ENCODE measurements around the gene ALOX5AP. TPM values are rescaled to one million over a fixed set of nuclear protein-coding genes. Genes with fewer than 3 reads are reported as not detected.

ALOX5AP gene
- 1 to 10 TPM; 3.6 to 6.0 (median 4.8) TPM for polyA plus RNA-seq (ENCODE audit: insufficient read length in 3 of 3)

DNA sequence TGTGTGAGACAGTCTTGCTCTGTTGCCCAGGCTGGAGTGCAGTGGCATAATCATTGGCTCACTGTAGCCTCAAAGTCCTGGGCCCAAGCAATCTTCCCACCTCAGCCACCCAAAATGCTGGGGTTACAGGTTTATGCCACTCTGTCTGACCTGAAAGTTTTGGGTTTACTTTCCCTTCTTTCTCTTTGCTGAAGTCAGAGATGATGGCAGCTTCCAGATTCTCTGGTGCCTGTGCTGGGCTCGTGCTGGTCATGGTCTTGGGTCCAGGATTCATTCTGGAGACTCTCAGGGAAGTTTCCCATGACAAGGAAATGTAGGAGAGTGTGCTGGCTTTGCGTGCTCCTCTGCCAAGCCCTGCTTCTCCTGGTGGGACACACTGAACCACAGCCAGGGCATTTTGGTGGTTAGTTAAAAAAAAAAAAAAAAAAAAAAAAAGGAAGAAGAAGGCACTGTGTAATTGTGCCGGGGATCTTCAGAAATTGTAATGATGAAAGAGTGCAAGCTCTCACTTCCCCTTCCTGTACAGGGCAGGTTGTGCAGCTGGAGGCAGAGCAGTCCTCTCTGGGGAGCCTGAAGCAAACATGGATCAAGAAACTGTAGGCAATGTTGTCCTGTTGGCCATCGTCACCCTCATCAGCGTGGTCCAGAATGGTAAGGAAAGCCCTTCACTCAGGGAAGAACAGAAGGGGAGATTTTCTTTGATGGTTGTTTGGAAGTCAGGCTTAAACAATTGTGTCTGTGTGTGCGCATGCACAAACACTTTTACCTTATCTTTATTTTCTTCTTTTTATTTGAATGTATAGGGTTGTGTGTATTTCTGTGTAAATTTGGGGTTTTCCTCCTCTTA is at the start of gene ALOX5AP:
Gene ALOX5AP, plus strand, starts transcription at position 519 of the 847 bp plus-strand sequence. Its CDS starts 63 bp downstream, at position 582.
- no peak for DNase-seq (ENCODE audit: low read depth in 3 of 3, low spot score in 2 of 3)

DNA sequence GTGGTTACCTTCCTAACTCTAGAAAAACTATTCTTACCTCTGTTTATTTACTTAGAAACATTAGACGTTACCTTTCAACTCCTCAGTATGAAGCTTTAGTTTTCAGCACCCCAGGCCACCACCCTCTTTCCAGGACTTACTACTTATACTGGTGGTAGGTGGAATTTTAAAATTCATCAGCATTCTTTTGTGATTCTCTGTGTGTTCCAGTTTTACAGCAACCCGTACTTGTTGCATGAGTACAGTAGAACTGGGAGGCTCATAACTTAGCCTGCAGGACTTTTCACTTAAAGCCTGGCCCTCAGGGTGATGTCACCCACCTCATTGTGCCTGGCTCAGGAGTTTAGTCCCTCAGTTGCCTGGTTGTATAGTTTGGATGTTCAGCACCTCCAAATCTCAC is 49.4 kb upstream of the ALOX5AP start:
- no peak for DNase-seq (ENCODE audit: low read depth in 3 of 3, low spot score in 2 of 3)

DNA sequence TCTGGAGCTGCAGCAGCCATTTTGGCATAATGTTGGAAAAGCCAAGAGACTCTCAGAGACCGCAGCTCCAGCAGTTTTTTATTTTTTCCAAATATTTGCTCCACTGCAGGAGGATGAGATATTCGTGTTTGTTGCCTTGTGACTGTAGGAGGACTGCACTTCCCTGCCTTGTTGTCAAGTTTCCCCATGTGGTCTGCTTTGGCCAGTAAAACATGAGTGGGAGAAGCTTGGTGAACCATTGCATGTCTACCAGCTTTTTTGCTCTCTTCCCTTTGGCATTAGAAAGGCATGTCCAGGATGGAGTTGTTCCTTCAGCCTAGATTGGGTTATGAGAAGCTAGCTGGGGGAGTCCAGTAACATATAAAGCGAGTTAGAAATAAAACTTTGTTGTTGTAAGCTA is 47.7 kb upstream of the ALOX5AP start:
- DNase-seq (ENCODE audit: low read depth in 3 of 3, low spot score in 2 of 3): no peak

DNA sequence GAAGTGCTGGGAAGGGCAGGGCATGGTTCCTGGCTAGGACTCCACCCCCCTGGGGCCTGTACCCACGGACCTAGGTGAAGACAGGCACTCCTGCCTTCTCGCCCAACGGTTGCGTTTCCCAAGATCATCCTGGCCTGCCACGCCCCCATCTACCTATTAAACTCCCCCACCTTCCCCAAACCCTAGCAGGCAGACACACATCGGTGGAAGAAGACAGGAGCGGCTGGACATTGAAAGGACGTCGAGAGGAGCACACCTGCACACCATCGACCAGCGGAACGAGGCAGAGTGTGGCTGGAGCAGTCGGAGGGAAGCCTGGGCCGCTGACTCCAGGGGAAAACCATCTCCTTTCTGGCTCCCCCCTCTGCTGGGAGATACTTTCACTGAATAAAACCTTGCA is 45.6 kb upstream of the ALOX5AP start:
- no peak for DNase-seq (ENCODE audit: low read depth in 3 of 3, low spot score in 2 of 3)

DNA sequence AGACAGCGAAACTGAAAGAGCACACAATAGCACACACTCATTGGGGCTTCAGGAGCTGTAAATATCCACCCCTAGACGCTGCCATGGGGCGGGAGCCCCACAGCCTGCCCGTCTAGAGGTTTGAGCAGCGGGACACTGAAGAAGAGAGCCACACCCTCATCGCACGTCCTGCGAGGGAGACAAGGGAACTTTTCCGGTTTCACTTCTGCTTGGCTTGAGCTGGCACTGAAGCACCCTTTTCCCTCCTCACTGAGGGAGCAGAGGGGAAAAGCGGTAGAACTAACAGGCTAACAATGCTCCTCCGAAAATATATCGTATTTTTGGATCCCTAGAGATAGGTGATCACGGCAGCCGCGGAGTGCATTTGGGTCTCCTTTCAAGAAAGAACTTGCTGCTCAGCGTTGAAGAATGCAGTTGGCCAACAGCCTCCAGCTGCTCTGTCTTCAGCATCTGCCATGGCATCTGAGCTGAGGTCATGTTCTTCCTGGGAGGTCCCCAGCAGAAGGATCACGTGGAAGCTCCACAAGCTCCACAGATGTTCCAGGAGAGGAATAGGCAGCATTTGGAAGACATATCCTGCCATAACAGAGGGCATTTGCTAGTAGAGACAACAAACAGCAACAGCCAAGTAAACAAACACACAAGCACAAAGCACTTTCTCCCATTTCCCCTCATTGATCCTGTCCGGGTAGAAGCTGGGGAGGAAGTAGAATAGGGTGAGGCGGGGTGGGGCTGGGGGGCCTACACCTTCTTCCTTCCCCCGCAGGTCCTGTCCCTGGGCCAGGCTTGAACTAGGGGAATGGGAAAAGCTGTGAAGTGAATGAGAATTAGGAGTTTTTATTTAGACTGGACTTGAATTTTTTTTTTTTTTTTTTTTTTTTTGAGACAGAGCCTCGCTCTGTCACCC is 44.8 kb upstream of the ALOX5AP start:
- no peak for DNase-seq (ENCODE audit: low read depth in 3 of 3, low spot score in 2 of 3)

DNA sequence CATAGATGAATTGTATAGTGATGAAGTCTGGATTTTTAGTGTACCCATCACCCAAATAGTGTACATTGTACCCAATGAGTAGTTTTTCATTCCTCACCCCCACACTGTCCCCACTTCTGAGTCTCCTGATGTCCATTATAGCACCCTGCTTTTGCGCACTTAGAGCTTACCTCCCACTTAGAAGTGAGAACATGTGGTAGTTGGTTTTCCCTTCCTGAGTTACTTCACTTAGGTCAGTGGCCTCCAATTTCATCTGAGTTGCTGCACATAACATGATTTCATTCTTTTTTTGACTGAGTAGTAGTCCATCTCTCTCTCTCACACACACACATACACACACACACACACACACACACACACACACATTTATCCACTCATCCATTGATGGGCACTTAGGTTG is 43.2 kb upstream of the ALOX5AP start:
- DNase-seq (ENCODE audit: low read depth in 3 of 3, low spot score in 2 of 3): no peak

DNA sequence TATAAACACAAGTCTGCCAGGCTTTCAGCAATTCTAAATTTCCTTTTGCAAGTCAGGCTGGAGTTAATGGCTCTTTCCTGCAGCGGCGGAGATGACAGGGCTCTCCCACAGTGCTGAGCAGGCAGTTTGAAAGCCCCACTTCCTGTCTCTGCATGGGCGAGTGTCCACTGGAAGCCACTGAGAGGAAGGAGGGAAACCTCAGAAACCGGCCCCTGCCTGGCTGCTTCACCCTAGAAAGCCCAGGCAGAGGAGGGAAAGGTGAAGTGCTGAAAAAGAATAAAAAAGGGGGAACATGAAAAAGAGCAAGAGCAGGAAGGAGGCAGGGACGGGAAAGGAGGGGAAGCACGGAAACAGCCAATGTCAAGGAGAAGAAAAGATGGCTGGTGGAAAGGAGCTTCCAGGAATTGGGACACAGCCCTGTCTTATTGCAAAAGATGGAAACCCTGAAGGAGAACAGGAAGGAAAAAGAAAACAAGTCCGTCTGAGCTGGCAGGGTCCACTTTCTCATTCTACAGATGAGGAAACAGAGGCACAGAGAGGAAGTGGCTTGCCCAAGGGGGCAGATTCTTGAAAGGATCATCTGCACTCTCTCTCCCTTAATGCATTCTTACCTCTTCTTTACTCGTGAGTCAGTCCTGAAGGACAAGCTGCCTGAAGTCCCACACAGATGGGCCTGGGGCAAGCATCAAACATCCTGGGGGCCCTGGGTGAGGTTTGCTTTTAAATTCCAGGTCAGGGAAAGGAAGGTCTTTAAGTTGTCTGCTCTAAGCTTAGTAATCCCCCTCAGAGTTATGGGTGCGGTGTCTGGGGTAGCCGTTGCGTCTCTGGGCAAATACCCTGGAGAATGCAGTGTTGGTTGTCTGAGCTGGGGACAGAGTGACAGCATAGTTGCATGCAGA is 38.8 kb upstream of the ALOX5AP start:
- DNase-seq (ENCODE audit: low read depth in 3 of 3, low spot score in 2 of 3): no peak

DNA sequence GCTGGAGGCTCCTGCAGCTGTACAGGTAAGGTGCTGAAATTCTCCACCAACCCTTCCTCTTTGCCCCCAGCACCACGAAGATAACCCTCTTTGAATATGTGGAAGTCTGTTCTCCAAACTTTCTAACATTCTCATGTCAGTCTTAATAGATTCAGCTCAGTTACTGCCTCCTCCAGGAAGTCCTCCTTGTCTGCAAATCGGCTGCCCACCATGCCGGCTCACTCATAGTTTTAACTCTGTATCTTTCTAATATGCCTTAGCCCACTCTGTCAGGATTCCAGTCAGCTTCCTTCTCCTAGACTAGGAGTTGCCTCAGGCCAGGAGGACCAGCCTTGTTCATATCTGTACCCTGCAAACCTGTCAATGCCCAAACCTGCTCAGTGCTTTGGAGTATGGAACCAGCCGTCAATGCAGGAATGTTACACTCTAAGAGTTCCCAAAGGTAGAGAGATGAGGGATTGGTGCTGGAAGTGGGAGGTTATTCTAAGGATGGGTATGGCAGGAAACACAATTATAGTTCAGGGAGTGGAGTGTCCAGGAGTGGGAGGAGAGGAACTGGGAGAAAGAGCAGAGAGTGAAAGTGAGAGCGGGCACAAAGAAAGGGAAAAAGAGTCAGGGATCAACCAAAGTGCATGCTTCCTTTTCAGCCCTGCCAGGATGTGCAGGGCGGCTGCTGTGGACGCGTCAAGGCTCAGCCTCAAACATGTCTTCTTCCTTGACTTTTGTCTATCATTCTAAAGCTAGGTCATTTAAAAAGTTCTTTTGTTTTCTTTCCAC is 38.0 kb upstream of the ALOX5AP start:
- DNase-seq (ENCODE audit: low read depth in 3 of 3, low spot score in 2 of 3): no peak

DNA sequence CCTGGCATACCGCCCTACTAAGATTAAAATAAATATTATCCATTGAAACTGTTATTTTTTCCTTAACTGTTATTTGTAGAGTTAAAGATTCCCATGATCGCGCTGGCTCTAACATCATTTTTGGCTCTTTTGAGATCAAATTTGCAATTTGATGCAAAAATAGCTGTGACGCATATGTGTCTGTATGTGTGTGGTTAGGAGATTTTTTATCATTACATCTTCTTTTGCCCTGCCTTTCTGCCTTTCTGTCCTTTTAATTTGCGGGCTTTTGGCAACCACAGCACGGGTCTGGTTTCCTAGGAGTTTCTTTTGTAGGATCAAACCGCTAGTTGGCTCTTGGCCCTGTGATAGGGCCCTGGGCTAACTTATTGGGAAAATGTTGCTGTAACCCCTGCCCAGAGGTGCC is 37.3 kb upstream of the ALOX5AP start:
- DNase-seq (ENCODE audit: low read depth in 3 of 3, low spot score in 2 of 3): no peak

DNA sequence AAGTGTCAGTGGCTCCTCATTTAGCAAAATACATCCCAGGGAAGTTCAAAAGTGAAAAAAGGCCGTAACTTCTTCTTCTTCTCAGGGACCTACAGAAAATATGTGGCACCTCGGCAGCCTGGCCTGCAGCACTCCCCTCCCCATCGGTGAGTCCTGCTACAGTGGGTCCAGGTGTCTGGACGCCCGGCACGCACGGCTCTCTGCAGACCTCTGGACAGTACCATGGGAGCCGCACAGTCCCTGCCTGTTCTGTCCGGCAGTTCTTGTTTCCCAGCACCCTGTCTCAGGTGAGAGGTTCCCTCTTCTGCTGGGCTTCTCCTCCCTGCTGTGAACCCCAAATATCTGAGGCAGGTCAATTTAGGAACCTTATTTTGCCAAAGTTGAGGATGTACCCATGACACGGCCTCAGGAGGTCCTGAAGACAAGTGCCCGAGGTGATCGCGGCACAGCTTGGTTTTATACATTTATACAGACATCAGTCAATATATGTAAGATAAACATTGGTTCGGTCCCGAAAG is 36.8 kb upstream of the ALOX5AP start:
- DNase-seq (ENCODE audit: low read depth in 3 of 3, low spot score in 2 of 3): no peak

DNA sequence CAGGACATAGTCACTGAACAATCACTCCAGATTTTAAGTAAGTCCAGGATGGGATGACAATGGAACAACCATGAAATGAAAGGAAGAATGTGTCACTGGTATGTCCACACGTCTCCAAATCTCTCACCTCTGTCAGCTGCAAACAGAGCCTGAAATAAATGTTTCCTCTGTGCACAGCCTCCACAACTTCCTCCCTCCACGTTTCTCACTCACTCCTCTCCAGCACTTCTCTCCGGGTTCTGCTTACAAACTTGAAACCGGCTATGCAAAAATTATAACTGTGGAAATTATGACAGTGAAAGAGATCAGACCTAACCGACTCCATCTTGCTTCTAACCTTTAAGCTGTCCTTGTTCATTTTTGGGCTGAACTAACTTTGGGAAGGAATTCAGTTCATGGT is 35.0 kb upstream of the ALOX5AP start:
- no peak for DNase-seq (ENCODE audit: low read depth in 3 of 3, low spot score in 2 of 3)

DNA sequence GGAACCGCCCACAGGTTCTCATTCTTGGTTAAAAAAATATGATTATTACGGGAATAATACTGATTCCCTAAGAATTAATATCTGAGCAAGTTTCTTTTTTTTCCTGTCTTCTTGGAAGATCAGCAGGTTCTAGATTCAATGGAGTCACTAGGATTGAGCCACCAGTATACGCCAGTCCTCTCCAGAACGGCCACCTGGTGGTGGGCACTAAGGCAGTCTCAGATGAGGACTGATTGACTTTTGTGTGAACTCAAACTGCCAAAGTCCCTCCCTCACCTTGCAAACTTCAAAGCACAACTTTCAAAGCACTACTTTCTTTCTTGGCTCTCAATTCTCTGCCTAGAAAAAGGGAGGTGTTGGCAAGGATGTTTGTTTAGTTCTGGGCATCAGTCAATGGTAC is 33.3 kb upstream of the ALOX5AP start:
- DNase-seq (ENCODE audit: low read depth in 3 of 3, low spot score in 2 of 3): no peak

DNA sequence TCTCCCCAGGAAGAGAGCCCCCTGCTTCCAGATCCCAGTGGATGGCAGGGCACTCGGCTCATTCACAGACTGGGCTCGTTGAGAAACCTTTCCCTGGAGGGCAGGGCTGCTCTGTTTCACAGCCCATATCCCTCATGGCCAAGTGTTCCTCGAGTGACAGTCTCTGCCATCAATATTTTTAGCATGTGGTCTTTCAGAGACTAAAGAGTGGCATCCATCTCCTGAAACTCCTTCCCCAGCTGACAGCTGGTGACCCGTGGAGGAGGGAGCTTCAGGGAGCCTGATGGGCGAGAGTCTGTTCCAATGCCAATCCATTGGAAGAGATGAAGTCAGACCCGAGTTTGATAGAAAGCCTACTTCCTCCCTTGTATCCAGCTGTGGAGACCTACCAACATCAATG is 30.7 kb upstream of the ALOX5AP start:
- no peak for DNase-seq (ENCODE audit: low read depth in 3 of 3, low spot score in 2 of 3)

DNA sequence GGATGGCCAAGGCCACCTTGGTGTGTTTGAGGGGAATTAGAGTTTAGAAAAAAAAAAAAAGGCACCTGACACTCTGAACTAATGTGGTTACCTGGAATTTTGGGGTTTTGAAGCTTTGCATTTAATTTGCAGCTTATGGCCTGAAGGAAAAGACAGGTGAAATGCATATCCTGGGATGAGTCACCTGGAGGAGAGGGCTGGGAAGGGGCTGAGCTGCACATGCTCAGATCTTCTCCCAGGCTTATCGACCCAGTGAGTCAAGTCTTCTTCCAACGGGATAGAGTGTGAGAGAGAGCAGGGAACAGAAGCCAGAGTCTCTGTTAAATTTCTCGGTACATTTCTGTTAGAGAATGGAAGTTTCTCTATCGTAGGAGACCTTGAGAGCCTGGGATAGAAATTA is 29.7 kb upstream of the ALOX5AP start:
- no peak for DNase-seq (ENCODE audit: low read depth in 3 of 3, low spot score in 2 of 3)

DNA sequence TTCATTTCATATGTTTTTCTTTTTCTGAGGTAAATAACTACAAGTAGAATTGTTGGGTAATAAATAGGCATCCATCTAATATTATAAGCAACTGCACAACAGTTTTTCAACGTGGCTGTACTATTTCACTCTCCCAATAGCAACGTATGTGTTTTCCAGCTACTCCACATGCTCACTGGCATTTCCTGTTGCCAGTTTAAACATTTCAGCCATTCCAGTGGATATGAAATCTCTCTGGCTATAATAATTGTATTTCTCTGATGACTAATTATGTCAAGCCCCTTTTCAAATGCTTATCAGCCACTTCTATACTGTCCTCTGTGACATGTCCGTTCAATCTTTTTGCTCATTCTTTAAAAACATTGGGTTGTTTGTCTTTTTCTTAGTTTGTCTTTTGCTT is 26.8 kb upstream of the ALOX5AP start:
- DNase-seq (ENCODE audit: low read depth in 3 of 3, low spot score in 2 of 3): no peak

DNA sequence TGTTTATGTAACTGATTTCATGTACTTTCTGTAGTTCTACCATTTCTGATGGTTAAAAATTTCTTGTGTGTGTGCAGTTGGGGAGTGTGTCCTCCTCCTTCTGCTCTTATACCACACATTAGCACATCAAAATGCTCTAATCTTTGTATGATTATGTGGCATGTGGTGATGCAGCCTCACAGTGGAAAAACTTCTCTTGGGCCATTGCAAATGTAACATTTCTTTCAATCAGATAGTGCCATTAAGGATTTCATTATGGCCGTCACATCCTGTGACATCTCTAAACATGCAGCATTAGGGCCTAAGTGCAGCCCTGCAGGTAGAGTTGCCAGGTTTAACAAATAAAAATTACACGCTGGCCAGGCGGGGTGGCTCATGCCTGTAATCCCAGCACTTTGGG is 24.9 kb upstream of the ALOX5AP start:
- no peak for DNase-seq (ENCODE audit: low read depth in 3 of 3, low spot score in 2 of 3)

DNA sequence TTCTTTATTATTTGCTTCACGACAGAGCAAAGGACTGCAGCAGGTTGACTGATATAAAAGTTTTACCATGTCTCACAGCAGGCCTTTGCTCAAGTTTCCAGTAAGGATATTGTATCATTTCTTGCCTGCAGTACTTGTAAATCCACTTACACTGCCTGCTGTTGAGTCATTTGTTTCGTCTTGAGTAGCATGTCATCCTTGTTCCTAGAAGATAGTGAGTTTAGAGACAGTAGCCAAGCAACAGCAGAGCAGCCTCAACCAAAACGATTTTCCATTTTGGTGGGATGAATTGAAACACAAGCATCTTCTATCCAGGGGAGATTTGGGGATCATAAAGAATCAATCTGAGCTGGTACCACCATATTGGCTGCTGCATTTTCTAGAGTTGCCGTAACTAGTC is 24.0 kb upstream of the ALOX5AP start:
- DNase-seq (ENCODE audit: low read depth in 3 of 3, low spot score in 2 of 3): no peak

DNA sequence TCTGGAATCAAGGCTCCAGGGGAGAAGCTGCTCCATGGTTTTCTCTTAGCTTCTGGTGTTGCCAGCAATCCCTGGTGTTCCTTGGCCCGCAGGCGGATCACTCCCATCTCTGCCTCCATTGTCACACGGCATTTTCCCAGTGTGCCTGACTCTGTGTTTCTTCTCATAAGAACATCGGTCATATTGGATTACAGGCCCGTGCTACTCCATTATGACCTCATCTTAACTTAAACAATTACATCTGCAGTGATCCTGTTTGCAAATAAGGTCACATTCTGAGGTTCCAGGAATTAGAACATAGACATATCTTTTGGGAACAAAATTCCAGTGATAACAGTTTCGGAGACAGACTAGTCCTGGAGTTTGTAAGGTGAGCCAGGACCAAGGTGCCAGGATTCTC is 23.5 kb upstream of the ALOX5AP start:
- DNase-seq (ENCODE audit: low read depth in 3 of 3, low spot score in 2 of 3): no peak
